Activated B cell treated with CpG ODN at 0.5 μM for 24 hours (primary cell): ENCODE measurements around the gene RECK. TPM values are rescaled to one million over a fixed set of nuclear protein-coding genes. Genes with fewer than 3 reads are reported as not detected.
"Not testable (repeated sequence)": the region's sequence is repeated elsewhere in the genome, so short reads cannot be mapped to it uniquely, and the experiment has no call there.

Experiments used
- ATAC-seq: fragments of 200-7000 bp; cut with Tn5 transposase; one replicate; pipeline ENCODE4 v1.10.0; 2021; ENCODE audit warnings: low read depth, mild to moderate bottlenecking, moderate library complexity
- CTCF ChIA-PET: fragments of 350-600 bp; sonication (Branson Sonifier 250); formaldehyde crosslinking; loops from one replicate; lab custom pipeline; 2021; ENCODE audit warnings: antibody characterized with exemption; lab: Charles Lee
- POLR2A ChIA-PET: fragments of 350-600 bp; sonication (Branson Sonifier 250); formaldehyde crosslinking; loops from one replicate; lab custom pipeline; 2021; ENCODE audit warnings: antibody characterized with exemption; lab: Charles Lee
- DNase-seq: peaks from one replicate; pipeline ENCODE4 v3.0.0; 2022
- H3K27ac Mint-ChIP-seq: one replicate; pipeline ENCODE4 v1.8.0; 2020; ENCODE audit warnings: mixed read lengths
- H3K27me3 Mint-ChIP-seq: one replicate; pipeline ENCODE4 v1.8.0; 2021; ENCODE audit warnings: mixed read lengths
- H3K36me3 Mint-ChIP-seq: one replicate; pipeline ENCODE4 v1.8.0; 2021; ENCODE audit warnings: low read depth, mixed read lengths
- H3K4me1 Mint-ChIP-seq: one replicate; pipeline ENCODE4 v1.8.0; 2021; ENCODE audit warnings: mixed read lengths
- H3K4me3 Mint-ChIP-seq: one replicate; pipeline ENCODE4 v1.8.0; 2020; ENCODE audit warnings: mild to moderate bottlenecking, mixed read lengths
- H3K9me3 Mint-ChIP-seq: one replicate; pipeline ENCODE4 v1.8.0; 2020; ENCODE audit warnings: mixed read lengths
- CTCF ChIP-seq: fragments of 200-600 bp; IDR thresholded peaks from one replicate; pipeline ENCODE4 v1.8.0; 2022; ENCODE audit warnings: antibody characterized with exemption, mild to moderate bottlenecking
- intact Hi-C: fragments of 100-400 bp; cut with micrococcal nuclease; formaldehyde crosslinking; loops from one replicate; pipeline ENCODE4 v1.15.1; 2024
- total RNA-seq: library from RNA; stranded (reverse); gene quantifications from 2 replicates; pipeline ENCODE4 v1.2.3, GENCODE V29; 2022

The RECK gene
- total RNA-seq, 1 donor from 2014 or later = 4.2 TPM

- Mint-ChIP-seq H3K27ac (no peak overlapping the region), H3K36me3 (peaks cover 12% of the 10 kb centered on the region), H3K9me3 (no peaks in the 10 kb centered on the region), H3K4me1 (peaks cover 14% of the 10 kb centered on the region), H3K4me3 (no peak overlapping the region), H3K27me3 (no peaks in the 10 kb centered on the region)
- intact Hi-C loops = no loop called here
- POLR2A ChIA-PET = no interaction called here
- TF ChIP-seq CTCF = no peak
- DNase-seq (no peak), ATAC-seq (no peak)
- CTCF ChIA-PET = interaction anchor here (1.0 kb wide), 1 partner anchor 41 kb away, joined by 3 read pairs; no protein-coding TSS in a partner anchor
These were observed 89.5 kb downstream of the RECK start for GRCh38 chr9:36126016-36126730.

GRCh38 chr9:36127652-36128244 lies 91.0 kb downstream of the RECK start:
- no peak overlapping the region for H3K27ac Mint-ChIP-seq
- DNase-seq (no peak), ATAC-seq (no peak)
- H3K9me3 Mint-ChIP-seq = no peaks in the 10 kb centered on the region
- intact Hi-C loops = no loop called here
- H3K4me3 Mint-ChIP-seq = no peak overlapping the region
- H3K36me3 Mint-ChIP-seq = peaks cover 3% of the 10 kb centered on the region
- POLR2A ChIA-PET = interaction anchor here (0.7 to 1.1 kb wide), 2 partner anchors 9 to 14 kb away, joined by 3 to 8 read pairs; partner anchors contain the start of gene GLIPR2
- CTCF ChIA-PET = interaction anchor here (0.8 kb wide), 1 partner anchor 22 kb away, joined by 3 read pairs; no protein-coding TSS in a partner anchor
- TF ChIP-seq CTCF = no peak
- no peaks in the 10 kb centered on the region for H3K27me3 Mint-ChIP-seq
- peaks cover 14% of the 10 kb centered on the region for H3K4me1 Mint-ChIP-seq

- H3K9me3 Mint-ChIP-seq = no peaks in the 10 kb centered on the region
- H3K27me3 Mint-ChIP-seq = no peaks in the 10 kb centered on the region
- DNase-seq (no peak), ATAC-seq (no peak)
- intact Hi-C loops = no loop called here
- no peak overlapping the region for H3K27ac Mint-ChIP-seq
- H3K4me3 Mint-ChIP-seq = no peak overlapping the region
- CTCF ChIA-PET = interaction anchor here (0.8 kb wide), 1 partner anchor 21 kb away, joined by 3 read pairs; no protein-coding TSS in a partner anchor
- H3K4me1 Mint-ChIP-seq = peaks cover 14% of the 10 kb centered on the region
- TF ChIP-seq CTCF = no peak
- no peaks in the 10 kb centered on the region for H3K36me3 Mint-ChIP-seq
- POLR2A ChIA-PET = no interaction called here
These were observed 91.6 kb downstream of the RECK start for GRCh38 chr9:36128349-36128748.

GRCh38 chr9:36129139-36129538 lies 92.4 kb downstream of the RECK start:
- H3K27ac Mint-ChIP-seq = no peak overlapping the region
- CTCF ChIA-PET = no interaction called here
- H3K4me1 Mint-ChIP-seq = peaks cover 14% of the 10 kb centered on the region
- H3K27me3 Mint-ChIP-seq = no peaks in the 10 kb centered on the region
- DNase-seq (no peak), ATAC-seq (no peak)
- POLR2A ChIA-PET = no interaction called here
- H3K9me3 Mint-ChIP-seq = no peaks in the 10 kb centered on the region
- H3K4me3 Mint-ChIP-seq = no peak overlapping the region
- TF ChIP-seq CTCF = no peak
- intact Hi-C loops = no loop called here
- H3K36me3 Mint-ChIP-seq = no peaks in the 10 kb centered on the region

GRCh38 chr9:36131666-36132065 lies 95.0 kb downstream of the RECK start:
- H3K36me3 Mint-ChIP-seq, CTCF ChIA-PET, ATAC-seq, H3K27ac Mint-ChIP-seq, H3K9me3 Mint-ChIP-seq, DNase-seq, POLR2A ChIA-PET, intact Hi-C loops, H3K4me3 Mint-ChIP-seq, H3K27me3 Mint-ChIP-seq: not testable (repeated sequence)
- H3K4me1 Mint-ChIP-seq = peaks cover 24% of the 10 kb centered on the region
